NCI-H345 treated with DMSO at 0.1 percent for 48 hours (cell line): Measurements from ENCODE around the gene PGLYRP4.

Experiments used
- DNase-seq: peaks from one replicate; lab custom pipeline; 2025; ENCODE audit not compliant: unreplicated experiment; lab: John Stamatoyannopoulos, UW

PGLYRP4 gene

DNA sequence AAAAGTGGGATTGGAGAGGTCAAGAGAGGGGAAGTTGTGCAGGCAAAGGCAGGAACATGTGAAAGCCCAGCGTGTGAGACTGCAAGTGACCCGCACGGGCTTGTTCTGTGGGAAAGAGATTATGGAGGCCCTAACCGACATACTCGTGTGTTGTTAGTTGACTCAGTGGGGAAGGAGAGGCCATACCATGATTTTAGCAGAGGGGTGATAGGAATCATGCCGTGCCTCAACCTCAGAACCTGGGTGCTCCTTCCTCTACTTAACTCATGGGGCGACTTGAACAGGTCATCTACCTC lies 55.2 kb downstream of the PGLYRP4 start:
- DNase-seq, result no peak

DNA sequence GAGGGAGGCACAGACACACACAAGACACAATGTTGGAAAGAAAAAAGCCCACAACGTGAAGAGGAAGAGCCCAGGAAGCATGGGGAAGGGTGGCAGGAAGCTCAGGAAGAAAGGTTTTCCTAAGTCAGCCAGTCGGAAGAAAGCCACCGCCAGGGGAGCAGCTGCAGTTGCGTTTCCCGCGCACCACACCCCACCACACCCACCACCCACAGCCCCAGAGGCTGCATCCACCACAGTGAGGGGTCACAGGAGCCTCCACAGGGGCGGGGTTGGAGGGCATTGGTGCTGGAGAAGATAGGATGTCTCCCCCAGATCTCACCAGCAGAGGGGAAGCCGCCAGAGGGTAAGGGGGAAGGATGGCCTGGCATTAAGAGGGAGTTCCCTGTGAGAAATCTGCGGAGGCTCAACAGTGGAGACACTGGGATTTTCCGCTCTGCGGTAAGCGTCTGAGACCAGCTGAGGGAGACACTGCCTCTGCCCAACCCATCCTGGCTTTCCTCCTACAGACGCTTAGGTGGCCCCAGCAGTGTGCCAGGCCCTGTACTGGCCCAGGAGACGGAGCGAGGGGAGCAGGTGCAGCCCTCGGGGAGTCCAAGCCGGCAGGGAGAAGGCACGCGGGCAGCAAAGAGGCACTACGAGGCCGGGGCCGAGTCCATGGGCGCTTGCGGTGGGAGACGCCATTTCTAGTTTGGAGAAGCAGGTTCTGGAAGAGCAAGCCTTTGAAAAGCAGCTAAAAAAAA lies 55.7 kb downstream of the PGLYRP4 start:
- no peak for DNase-seq

DNA sequence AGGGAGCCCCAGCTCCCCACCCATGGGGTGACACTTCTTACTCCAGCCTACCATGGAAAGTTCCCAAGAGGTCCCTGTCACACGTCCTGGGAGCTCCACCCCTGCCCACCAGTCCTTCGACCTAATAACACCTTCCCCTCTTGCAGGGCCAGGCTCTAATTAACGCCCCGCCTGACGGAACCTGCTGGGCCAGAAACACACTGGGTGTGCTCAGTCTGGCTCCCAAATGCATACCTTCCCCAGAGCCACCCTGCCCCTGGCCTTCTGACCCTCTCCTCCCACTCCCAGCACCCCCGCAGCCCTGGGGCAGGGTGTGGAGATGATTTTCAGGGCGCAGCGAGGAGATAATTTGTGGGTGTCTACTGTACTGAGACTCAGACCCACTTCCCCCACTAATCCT lies 56.5 kb downstream of the PGLYRP4 start:
- DNase-seq, result no peak

- DNase-seq, result no peak
These were observed 57.1 kb downstream of the PGLYRP4 start for GRCh38 chr1:153291514-153291913.

DNA sequence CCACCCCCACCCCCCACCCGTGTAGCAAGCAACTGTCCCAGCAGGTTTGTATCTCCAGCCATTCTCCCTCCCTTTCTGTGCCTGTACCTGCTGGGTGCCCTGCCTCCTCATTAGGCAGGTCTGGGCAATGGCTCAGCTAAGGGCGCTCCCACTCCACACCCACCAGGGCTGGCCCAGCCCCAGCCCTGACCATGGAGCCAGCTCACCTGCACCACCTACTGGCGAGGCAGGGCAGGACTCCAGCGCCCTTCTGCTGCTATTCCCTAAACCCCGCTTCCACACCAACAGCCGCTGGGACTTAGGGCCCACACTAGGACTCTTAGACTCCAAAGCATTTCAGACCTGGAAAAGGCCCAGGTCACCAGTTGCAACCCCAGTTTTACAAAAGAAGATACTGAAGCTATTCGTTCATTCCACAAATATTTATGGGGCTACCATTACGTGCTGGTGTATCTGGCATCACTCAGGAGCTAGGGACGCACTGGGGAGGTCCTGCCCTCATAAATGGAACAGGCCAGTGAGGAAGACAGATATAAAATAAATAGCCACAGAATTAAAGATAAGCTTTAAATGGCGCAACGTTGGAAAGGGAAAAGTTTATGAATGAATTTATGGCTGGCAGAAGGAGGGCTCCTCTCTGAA lies 59.9 kb downstream of the PGLYRP4 start:
- no peak for DNase-seq
